ENCODE data around the gene NEDD4. TPM values are rescaled to one million over a fixed set of nuclear protein-coding genes. Genes with fewer than 3 reads are reported as not detected.

Gene NEDD4
- total and polyA plus RNA-seq, 10 of the 15 experiments (the other 5 are each of a cell fraction or from before 2014, with no cell fraction given), result 1.3 to 7.7 (median 4.4) TPM

DNA sequence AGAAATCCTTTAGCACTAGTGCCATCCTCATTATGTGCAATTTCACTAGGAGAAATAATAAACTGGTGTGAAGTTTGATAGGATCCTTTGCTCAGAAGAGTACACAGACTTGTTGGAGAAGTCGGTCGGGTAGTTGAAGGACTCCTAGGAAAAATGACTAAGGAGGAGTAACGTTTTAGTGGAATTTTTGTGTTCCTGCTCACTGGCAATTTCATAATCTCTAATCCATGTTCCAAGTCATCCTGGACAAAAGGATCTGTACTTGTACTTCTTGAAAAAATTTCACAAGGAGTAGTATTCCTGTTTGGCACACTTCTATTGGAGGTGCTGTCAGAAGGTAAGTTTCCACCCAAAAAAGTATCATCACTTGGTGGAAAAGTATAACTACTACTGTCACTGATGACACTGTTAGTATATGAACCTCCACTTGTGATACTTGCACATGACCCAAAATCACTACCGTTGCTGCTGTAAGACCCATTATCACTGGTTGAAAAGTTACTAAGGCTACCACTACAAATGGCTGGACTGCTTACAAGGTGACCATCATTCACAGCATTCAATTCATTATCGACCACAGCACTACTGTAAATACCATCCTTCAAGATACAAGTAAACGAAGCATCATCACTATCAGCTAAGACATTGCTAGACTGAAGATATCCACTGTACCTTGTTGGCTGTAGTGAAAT lies 77.4 kb downstream of the NEDD4 start:
- Histone ChIP-seq H2AFZ (ENCODE audit: control insufficient read depth, low read depth, low read length) (no peak overlapping the region), H3K4me2 (ENCODE audit: control insufficient read depth, insufficient read depth) (no peak overlapping the region), H3K9me3 (replicated peaks; ENCODE audit: control insufficient read depth, insufficient read depth, low read length) (no peaks in the 10 kb centered on the region), H3K4me1 (ENCODE audit: control insufficient read depth, insufficient read depth, low read length) (no peaks in the 10 kb centered on the region), H3K36me3 (ENCODE audit: control insufficient read depth in 2 of 2, insufficient read depth in 2 of 2, low read length in 1 of 2) (no peaks in the 10 kb centered on the region), H3K79me2 (ENCODE audit: control insufficient read depth, insufficient read depth, low read length) (no peaks in the 10 kb centered on the region), H3K27ac (ENCODE audit: control insufficient read depth, insufficient read depth) (no peak overlapping the region), H3K27me3 (replicated peaks in 1 of 2; ENCODE audit: control insufficient read depth in 2 of 2, insufficient read depth in 2 of 2, low read length in 1 of 2) (no peaks in the 10 kb centered on the region), H4K20me1 (ENCODE audit: control insufficient read depth, insufficient read depth) (no peaks in the 10 kb centered on the region), H3K4me3 (no peak overlapping the region), H3K9ac (ENCODE audit: control insufficient read depth, insufficient read depth, low read length) (no peak overlapping the region)
- FAIRE-seq (no peak), ATAC-seq (no peak), DNase-seq (ENCODE audit: low read depth, low spot score) (no peak)
- RAD21 ChIA-PET (ENCODE audit: unreplicated experiment), result no interaction called here
- 74% methylated on average over 6 of the region's 6 CpGs for WGBS (ENCODE audit: insufficient coverage, insufficient replicate concordance, low lambda C conversion rate, missing lambda C conversion rate)
- in situ Hi-C loops (cut with MboI) (no loop called here), intact Hi-C loops (cut with micrococcal nuclease; ENCODE audit: unreplicated experiment) (no loop called here)
- CTCF ChIA-PET, result interaction anchor here (1.1 kb wide), 1 partner anchor 20 kb away, joined by 5 read pairs; no protein-coding TSS in a partner anchor
- no peak for TF ChIP-seq ZNF622 (IDR thresholded peaks at IDR 0.05)
- no peak for TF ChIP-seq BRCA1 (IDR thresholded peaks at IDR 0.05; ENCODE audit: low read depth, low read length)
- TF ChIP-seq ZBTB11 (CRISPR knock-in tag; IDR thresholded peaks at IDR 0.05), result no peak
- TF ChIP-seq ETV6 (conservative IDR thresholded peaks at IDR 0.05 in 1 of 2, IDR thresholded peaks at IDR 0.05 in 1 of 2; ENCODE audit: borderline replicate concordance in 1 of 2, low read depth in 1 of 2), result no peak
- no peak for TF ChIP-seq PAX5 (IDR thresholded peaks at IDR 0.05; ENCODE audit: borderline replicate concordance, low read depth, low read length)
- TF ChIP-seq NR2C1 (IDR thresholded peaks at IDR 0.05), result no peak
- SMC1A ChIA-PET (ENCODE audit: uncharacterized antibody, unreplicated experiment), result no interaction called here
- BruUV-seq (replicated peaks), result no TSS peak
- POLR2A ChIA-PET, result no interaction called here

Measured in GM12878 (cell line).